GM18526 (cell line): Measurements from ENCODE around the gene SLC25A40.

Source experiments
- POLR2A ChIP-seq: IDR thresholded peaks from 3 replicates; pipeline ENCODE4 v1.6.1; 2011; ENCODE audit not compliant: insufficient read length; ENCODE audit errors: extremely low read depth

SLC25A40 gene

GRCh38 chr7:87870471-87870870 is 5.7 kb downstream of the SLC25A40 start:
- TF ChIP-seq POLR2A = no peak

DNA sequence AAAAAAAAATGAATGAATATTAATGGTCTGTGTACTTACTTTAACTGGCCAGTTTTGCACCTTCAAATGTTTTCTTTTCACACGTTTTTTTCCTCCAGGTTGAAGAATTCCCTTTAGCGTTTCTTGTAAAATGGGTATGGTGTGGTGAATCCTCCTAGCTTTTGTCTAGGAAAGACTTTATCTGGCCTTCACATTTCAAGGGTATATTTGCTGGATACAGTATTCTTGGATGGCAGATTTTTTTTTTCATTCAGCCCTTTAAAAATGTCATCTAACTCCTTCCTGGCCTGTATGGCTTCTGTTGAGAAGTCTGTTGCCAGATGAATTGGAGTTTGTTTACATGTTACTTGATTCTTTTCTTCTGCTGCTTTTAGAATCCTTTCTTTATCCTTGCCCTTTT is 10.1 kb downstream of the SLC25A40 start:
- no peak for TF ChIP-seq POLR2A

GRCh38 chr7:87858417-87859100 is 17.6 kb downstream of the SLC25A40 start:
- TF ChIP-seq POLR2A = no peak

- no peak for TF ChIP-seq POLR2A
Observed at GRCh38 chr7:87853237-87853864, 22.8 kb downstream of the SLC25A40 start.

- TF ChIP-seq POLR2A = no peak
Observed at GRCh38 chr7:87852306-87852705, 23.9 kb downstream of the SLC25A40 start.

GRCh38 chr7:87850836-87851593 is 25.1 kb downstream of the SLC25A40 start:
- TF ChIP-seq POLR2A = no peak

GRCh38 chr7:87837597-87837996 is 38.6 kb downstream of the SLC25A40 start:
- no peak for TF ChIP-seq POLR2A

GRCh38 chr7:87833130-87833529 is 43.0 kb downstream of the SLC25A40 start:
- no peak for TF ChIP-seq POLR2A

DNA sequence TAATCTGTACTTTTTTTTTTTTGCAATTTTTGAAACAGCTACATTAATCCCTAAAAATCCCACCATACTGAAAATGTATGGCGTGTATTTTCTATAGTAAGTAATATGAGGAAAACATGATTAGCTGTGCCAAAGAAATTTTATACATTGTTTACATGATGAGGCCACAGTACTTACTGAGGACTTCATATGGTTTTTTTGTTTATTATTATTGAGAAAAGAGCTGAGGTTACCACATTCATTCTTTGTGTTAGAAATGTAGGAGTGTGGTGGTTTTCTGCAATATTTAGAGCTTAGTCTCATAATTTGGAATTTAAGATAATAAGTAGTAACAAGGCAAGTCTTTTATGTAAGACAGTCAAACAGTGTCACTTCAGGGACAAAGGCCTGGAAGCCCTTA is 45.1 kb downstream of the SLC25A40 start:
- no peak for TF ChIP-seq POLR2A

- no peak for TF ChIP-seq POLR2A
Observed at GRCh38 chr7:87818336-87818735, 57.8 kb downstream of the SLC25A40 start.

DNA sequence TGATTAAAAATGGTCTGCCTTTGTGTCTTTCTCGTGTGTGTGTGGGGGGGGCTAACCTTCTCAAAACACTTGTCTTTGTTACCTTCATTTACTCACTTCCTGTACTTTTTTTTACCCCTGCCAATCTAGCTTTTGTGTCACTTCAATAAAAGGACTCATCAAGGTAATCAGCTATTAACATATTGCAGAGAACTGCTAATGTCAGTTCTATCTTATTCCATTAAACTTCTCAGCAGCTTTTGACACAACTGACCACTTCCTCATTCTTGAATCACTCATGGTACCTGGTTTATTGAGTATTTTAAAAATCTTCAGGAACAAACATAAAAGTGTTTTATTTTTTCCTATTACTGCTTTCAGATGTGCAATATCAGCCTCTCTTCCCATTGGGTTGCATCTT is 59.8 kb downstream of the SLC25A40 start:
- no peak for TF ChIP-seq POLR2A

GRCh38 chr7:87810726-87811125 is 65.4 kb downstream of the SLC25A40 start:
- TF ChIP-seq POLR2A = no peak

DNA sequence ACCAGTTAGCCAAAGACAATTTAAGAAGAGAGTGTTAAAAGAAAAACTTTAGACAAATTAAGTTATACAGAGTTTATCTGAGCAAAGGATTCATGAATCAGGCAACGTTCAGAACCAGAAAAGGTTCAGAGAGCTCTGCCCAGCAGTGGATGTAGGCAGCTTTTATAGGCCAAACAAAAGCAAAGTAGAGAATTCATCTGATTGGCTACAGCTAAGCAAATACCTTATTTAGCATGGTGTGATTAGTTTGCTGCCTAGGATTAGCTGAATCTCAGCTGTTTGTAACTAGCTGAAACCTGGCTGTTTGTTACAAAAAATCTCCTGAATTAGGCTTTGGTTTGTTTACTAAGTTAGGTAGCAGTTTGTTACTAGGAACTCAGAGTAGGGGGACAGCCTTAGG is 66.0 kb downstream of the SLC25A40 start:
- no peak for TF ChIP-seq POLR2A

DNA sequence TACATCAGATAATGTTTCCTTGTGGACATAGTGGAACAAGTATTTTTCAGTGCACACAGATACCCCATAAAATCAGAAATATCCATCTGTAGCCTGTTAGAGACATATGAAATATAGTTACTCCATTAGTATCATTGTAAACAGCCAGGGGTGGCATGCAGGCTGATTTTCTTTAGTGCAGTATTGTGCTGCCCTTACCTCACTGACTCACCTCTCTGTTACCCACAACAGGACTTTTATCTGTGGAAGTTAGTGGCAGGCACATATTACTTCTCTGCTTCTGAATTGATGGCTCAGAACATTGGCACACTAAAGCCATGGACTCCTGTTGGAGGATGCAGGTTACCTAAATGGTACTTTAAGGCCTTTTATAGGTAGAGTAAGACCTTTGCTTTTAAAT is 70.0 kb downstream of the SLC25A40 start:
- TF ChIP-seq POLR2A = no peak

DNA sequence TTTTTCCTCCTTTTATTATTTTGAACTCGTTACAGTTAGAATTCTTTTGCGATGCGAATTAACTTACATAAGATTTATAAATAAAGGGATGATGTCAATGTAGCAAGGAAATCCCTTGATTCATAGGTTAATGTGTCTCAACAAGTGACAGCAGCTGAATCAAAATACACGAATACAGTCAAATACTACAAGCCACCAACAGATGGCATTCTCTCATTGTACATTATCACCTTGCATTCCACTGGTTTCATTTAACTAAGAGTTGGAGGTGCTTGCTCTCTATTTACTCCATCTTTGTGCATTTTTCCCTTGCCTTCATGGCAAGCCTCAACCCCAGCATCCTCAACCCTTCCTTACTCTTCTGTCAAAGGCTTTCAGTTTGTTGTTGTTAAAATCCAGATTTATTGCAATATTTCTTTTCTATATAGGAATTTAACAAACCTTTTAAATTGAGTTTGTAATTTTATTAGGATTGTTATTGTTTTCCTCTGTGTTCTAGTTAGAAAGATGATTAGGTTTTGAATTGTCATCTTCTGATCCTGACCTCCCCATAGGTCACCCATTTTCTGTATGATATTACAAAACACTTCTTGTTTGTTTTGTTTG is 78.3 kb downstream of the SLC25A40 start:
- no peak for TF ChIP-seq POLR2A

DNA sequence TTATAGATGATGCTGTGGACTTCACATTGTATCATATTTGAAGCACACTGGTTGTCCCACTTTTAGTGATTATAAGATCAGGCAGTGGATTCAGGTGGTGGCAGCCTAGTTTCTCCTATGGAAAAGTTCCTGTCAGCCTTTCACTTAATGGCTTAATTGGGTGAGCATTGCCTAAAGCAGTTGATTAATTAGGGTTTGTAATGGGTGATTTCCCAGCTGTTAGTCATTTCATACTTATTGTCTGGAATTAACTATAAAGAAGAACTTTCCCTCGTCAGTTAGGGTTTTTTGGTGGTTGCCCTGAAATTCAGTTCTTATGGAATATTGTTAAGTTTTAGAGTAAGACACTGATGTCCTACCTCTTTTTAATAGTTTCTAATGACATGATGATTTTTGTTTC is 78.8 kb downstream of the SLC25A40 start:
- no peak for TF ChIP-seq POLR2A

DNA sequence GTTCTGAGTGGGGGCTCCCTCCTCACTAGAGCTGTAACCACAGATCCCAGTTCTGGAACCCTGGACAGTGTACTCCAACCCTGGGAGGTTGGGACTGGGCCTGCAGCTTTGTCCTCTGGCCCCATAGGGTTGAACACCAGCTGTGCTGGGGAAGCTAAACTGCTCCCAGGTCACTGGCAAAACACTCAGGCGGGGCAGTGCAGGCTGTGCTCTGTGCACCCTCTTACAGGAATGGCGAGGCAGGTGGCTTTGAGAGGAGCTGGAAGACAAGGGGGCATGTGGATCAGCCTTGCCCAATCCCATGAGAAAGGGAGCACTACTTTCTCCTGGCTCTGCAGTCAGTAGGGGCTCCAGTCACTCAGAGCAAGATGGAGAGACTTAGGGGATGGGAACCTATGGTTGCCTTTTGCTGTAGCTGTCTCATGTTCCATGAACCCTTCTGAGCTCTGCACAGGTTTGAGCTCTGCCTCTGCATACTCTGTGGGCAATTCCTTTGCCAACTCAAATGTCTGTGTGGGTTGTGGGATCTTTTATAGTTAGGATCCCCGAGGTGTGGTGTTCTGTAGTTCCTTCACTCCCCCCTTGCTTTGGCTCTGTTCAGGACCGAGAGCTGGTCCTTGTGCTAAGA is 90.7 kb downstream of the SLC25A40 start:
- no peak for TF ChIP-seq POLR2A
